ENCODE measurements around the gene PDE4B.

GRCh38 chr1:66132324-66132723 lies 339.6 kb downstream of the PDE4B start:
- TF ChIP-seq CTCF (IDR thresholded peaks at IDR 0.05) (no peak), POLR2AphosphoS5 (IDR thresholded peaks at IDR 0.05; ENCODE audit: insufficient read depth in 1 of 2, low read depth in 1 of 2) (no peak), POLR2A (IDR thresholded peaks at IDR 0.05) (no peak)

Measured in vagina (tissue), 2 donors.